Activated CD8-positive, alpha-beta T cell treated with anti-CD3 and anti-CD28 coated beads, Interleukin-2, amount 10 ng/mL, durations not matched to agents 7 days and 5 days (primary cell): Measurements from ENCODE around the gene CIB4. TPM values are rescaled to one million over a fixed set of nuclear protein-coding genes. Genes with fewer than 3 reads are reported as not detected.
"Not testable (repeated sequence)": the region's sequence is repeated elsewhere in the genome, so short reads cannot be mapped to it uniquely, and the experiment has no call there.

Experiments used
- ATAC-seq: fragments of 150-1000 bp; cut with Tn5 transposase; one replicate; pipeline ENCODE4 v1.10.0; 2021; ENCODE audit warnings: moderate library complexity
- CTCF ChIA-PET: fragments of 350-600 bp; sonication (Branson Sonifier 250); formaldehyde crosslinking; loops from one replicate; lab custom pipeline; 2021; ENCODE audit warnings: antibody characterized with exemption; lab: Charles Lee
- POLR2A ChIA-PET: fragments of 350-600 bp; sonication (Branson Sonifier 250); formaldehyde crosslinking; loops from one replicate; lab custom pipeline; 2021; ENCODE audit warnings: antibody characterized with exemption; lab: Charles Lee
- DNase-seq: peaks from one replicate; pipeline ENCODE4 v3.0.0-alpha.2; 2020
- H3K27ac Mint-ChIP-seq: one replicate; pipeline ENCODE4 v1.8.0; 2021; ENCODE audit warnings: mild to moderate bottlenecking, mixed read lengths
- H3K27me3 Mint-ChIP-seq: one replicate; pipeline ENCODE4 v1.8.0; 2021; ENCODE audit warnings: low read depth, mixed read lengths
- H3K36me3 Mint-ChIP-seq: one replicate; pipeline ENCODE4 v1.8.0; 2021; ENCODE audit warnings: low read depth, mixed read lengths
- H3K4me1 Mint-ChIP-seq: one replicate; pipeline ENCODE4 v1.8.0; 2021; ENCODE audit warnings: low read depth, mixed read lengths
- H3K4me3 Mint-ChIP-seq: one replicate; pipeline ENCODE4 v1.8.0; 2021; ENCODE audit warnings: mild to moderate bottlenecking, mixed read lengths
- H3K9me3 Mint-ChIP-seq: one replicate; pipeline ENCODE4 v1.8.0; 2022; ENCODE audit warnings: mixed read lengths; ENCODE audit not compliant: insufficient read depth
- total RNA-seq, 2 experiments: library from RNA; stranded (reverse); gene quantifications; one replicate each; pipeline ENCODE4 v1.2.3, GENCODE V29; 2021

The CIB4 gene
- total RNA-seq, 2 experiments from 2014 or later, result not detected

- peaks cover 43% of the 10 kb centered on the region for H3K27me3 Mint-ChIP-seq
- POLR2A ChIA-PET, H3K4me1 Mint-ChIP-seq, DNase-seq, H3K27ac Mint-ChIP-seq, H3K4me3 Mint-ChIP-seq, ATAC-seq, H3K9me3 Mint-ChIP-seq, H3K36me3 Mint-ChIP-seq: not testable (repeated sequence)
- CTCF ChIA-PET, result interaction anchor here (1.3 kb wide), 1 partner anchor 11 kb away, joined by 5 read pairs; no protein-coding TSS in a partner anchor
Observed at GRCh38 chr2:26566731-26567130, 74.4 kb downstream of the CIB4 start.

GRCh38 chr2:26566081-26566375 lies 75.1 kb downstream of the CIB4 start:
- Mint-ChIP-seq H3K4me1 (peaks cover 9% of the 10 kb centered on the region), H3K27me3 (peaks cover 44% of the 10 kb centered on the region), H3K36me3 (no peaks in the 10 kb centered on the region), H3K9me3 (no peaks in the 10 kb centered on the region), H3K27ac (no peak overlapping the region), H3K4me3 (no peak overlapping the region)
- ATAC-seq (no peak), DNase-seq (no peak)
- ChIA-PET POLR2A (no interaction called here), CTCF (interaction anchor here (1.3 kb wide), 1 partner anchor 12 kb away, joined by 5 read pairs; no protein-coding TSS in a partner anchor)

- CTCF ChIA-PET, result no interaction called here
- POLR2A ChIA-PET, result no interaction called here
- peaks cover 52% of the 10 kb centered on the region for H3K27me3 Mint-ChIP-seq
- no peaks in the 10 kb centered on the region for H3K36me3 Mint-ChIP-seq
- no peak overlapping the region for H3K4me3 Mint-ChIP-seq
- ATAC-seq (no peak), DNase-seq (no peak)
- no peak overlapping the region for H3K27ac Mint-ChIP-seq
- peaks cover 9% of the 10 kb centered on the region for H3K4me1 Mint-ChIP-seq
- H3K9me3 Mint-ChIP-seq, result no peaks in the 10 kb centered on the region
Observed at GRCh38 chr2:26564121-26564644, 77.0 kb downstream of the CIB4 start.

GRCh38 chr2:26563686-26564085 lies 77.5 kb downstream of the CIB4 start:
- POLR2A ChIA-PET, result no interaction called here
- ATAC-seq (no peak), DNase-seq (no peak)
- Mint-ChIP-seq H3K9me3 (no peaks in the 10 kb centered on the region), H3K4me1 (peaks cover 9% of the 10 kb centered on the region), H3K4me3 (no peak overlapping the region), H3K27me3 (peaks cover 53% of the 10 kb centered on the region), H3K36me3 (no peaks in the 10 kb centered on the region), H3K27ac (no peak overlapping the region)
- CTCF ChIA-PET, result no interaction called here

- DNase-seq (no peak), ATAC-seq (no peak)
- Mint-ChIP-seq H3K27ac (no peak overlapping the region), H3K9me3 (no peaks in the 10 kb centered on the region), H3K36me3 (no peaks in the 10 kb centered on the region), H3K4me3 (peak overlapping the region; percentile 36), H3K4me1 (peaks cover 9% of the 10 kb centered on the region), H3K27me3 (peaks cover 60% of the 10 kb centered on the region)
- POLR2A ChIA-PET, result interaction anchor here (0.6 kb wide), 1 partner anchor 243 kb away, joined by 3 read pairs; no protein-coding TSS in a partner anchor
- CTCF ChIA-PET, result no interaction called here
Observed at GRCh38 chr2:26562811-26563645, 78.1 kb downstream of the CIB4 start.

GRCh38 chr2:26561918-26562810 lies 79.0 kb downstream of the CIB4 start:
- peak; percentile 91 for ATAC-seq
- Mint-ChIP-seq H3K36me3 (no peaks in the 10 kb centered on the region), H3K4me3 (peak overlapping the region; percentile 51), H3K27me3 (peaks cover 64% of the 10 kb centered on the region), H3K27ac (no peak overlapping the region), H3K4me1 (peaks cover 9% of the 10 kb centered on the region), H3K9me3 (no peaks in the 10 kb centered on the region)
- DNase-seq, result peak; percentile 66
- CTCF ChIA-PET, result no interaction called here
- POLR2A ChIA-PET, result interaction anchor here (0.6 kb wide), 1 partner anchor 242 kb away, joined by 3 read pairs; no protein-coding TSS in a partner anchor

- H3K36me3 Mint-ChIP-seq, result no peaks in the 10 kb centered on the region
- ChIA-PET CTCF (interaction anchor here (1.4 kb wide), 1 partner anchor 43 kb away, joined by 3 read pairs; no protein-coding TSS in a partner anchor), POLR2A (no interaction called here)
- no peak overlapping the region for H3K4me3 Mint-ChIP-seq
- ATAC-seq (no peak), DNase-seq (no peak)
- no peaks in the 10 kb centered on the region for H3K9me3 Mint-ChIP-seq
- H3K27me3 Mint-ChIP-seq, result peaks cover 62% of the 10 kb centered on the region
- H3K27ac Mint-ChIP-seq, result no peak overlapping the region
- peaks cover 9% of the 10 kb centered on the region for H3K4me1 Mint-ChIP-seq
Observed at GRCh38 chr2:26561376-26561775, 79.8 kb downstream of the CIB4 start.

- ChIA-PET CTCF (interaction anchor here (1.4 kb wide), 1 partner anchor 44 kb away, joined by 3 read pairs; no protein-coding TSS in a partner anchor), POLR2A (no interaction called here)
- Mint-ChIP-seq H3K4me3 (no peak overlapping the region), H3K27me3 (peaks cover 60% of the 10 kb centered on the region), H3K4me1 (peaks cover 9% of the 10 kb centered on the region), H3K9me3 (no peaks in the 10 kb centered on the region), H3K27ac (no peak overlapping the region), H3K36me3 (no peaks in the 10 kb centered on the region)
- DNase-seq (no peak), ATAC-seq (no peak)
Observed at GRCh38 chr2:26560892-26561291, 80.3 kb downstream of the CIB4 start.

- Mint-ChIP-seq H3K27ac (no peak overlapping the region), H3K4me1 (peaks cover 9% of the 10 kb centered on the region), H3K4me3 (no peak overlapping the region), H3K9me3 (no peaks in the 10 kb centered on the region), H3K27me3 (peaks cover 52% of the 10 kb centered on the region), H3K36me3 (no peaks in the 10 kb centered on the region)
- ATAC-seq (no peak), DNase-seq (no peak)
- ChIA-PET CTCF (interaction anchor here (3.4 kb wide), 1 partner anchor 18 kb away, joined by 12 read pairs; no protein-coding TSS in a partner anchor), POLR2A (no interaction called here)
Observed at GRCh38 chr2:26559556-26559955, 81.6 kb downstream of the CIB4 start.

- ChIA-PET POLR2A (no interaction called here), CTCF (interaction anchor here (3.4 kb wide), 1 partner anchor 19 kb away, joined by 12 read pairs; no protein-coding TSS in a partner anchor)
- Mint-ChIP-seq H3K4me3 (no peak overlapping the region), H3K27me3 (peaks cover 50% of the 10 kb centered on the region), H3K9me3 (no peaks in the 10 kb centered on the region), H3K36me3 (no peaks in the 10 kb centered on the region), H3K27ac (no peak overlapping the region), H3K4me1 (peaks cover 9% of the 10 kb centered on the region)
- DNase-seq, result no peak
- ATAC-seq, result no peak
Observed at GRCh38 chr2:26559044-26559405, 82.1 kb downstream of the CIB4 start.

GRCh38 chr2:26558271-26559043 lies 82.7 kb downstream of the CIB4 start:
- peaks cover 44% of the 10 kb centered on the region for H3K27me3 Mint-ChIP-seq
- no peak for ATAC-seq
- ChIA-PET CTCF (interaction anchor here (3.4 kb wide), 1 partner anchor 19 kb away, joined by 12 read pairs; no protein-coding TSS in a partner anchor), POLR2A (no interaction called here)
- no peak overlapping the region for H3K4me3 Mint-ChIP-seq
- DNase-seq, result no peak
- no peak overlapping the region for H3K27ac Mint-ChIP-seq
- no peaks in the 10 kb centered on the region for H3K36me3 Mint-ChIP-seq
- no peaks in the 10 kb centered on the region for H3K9me3 Mint-ChIP-seq
- peaks cover 9% of the 10 kb centered on the region for H3K4me1 Mint-ChIP-seq
